GM19099 (cell line): ENCODE data around the gene KIF4A.

Experiments used
- POLR2A ChIP-seq: IDR thresholded peaks from 3 replicates; pipeline ENCODE4 v1.6.1; 2011; ENCODE audit warnings: low read depth; ENCODE audit not compliant: insufficient read length; ENCODE audit errors: extremely low read depth

KIF4A gene

GRCh38 chrX:70289793-70290770 lies at the start of gene KIF4A, which contains the start of gene PDZD11:
Gene KIF4A, plus strand, starts transcription at chrX:70290104. Its CDS starts 355 bp downstream, at chrX:70290459.
Gene PDZD11, minus strand, starts transcription at chrX:70289927. Its CDS starts 586 bp downstream, at chrX:70289341.
- TF ChIP-seq POLR2A: peak; percentile 86

GRCh38 chrX:70240751-70241150 lies 49.2 kb upstream of the KIF4A start:
- no peak for TF ChIP-seq POLR2A

GRCh38 chrX:70241501-70241900 lies 48.4 kb upstream of the KIF4A start:
- no peak for TF ChIP-seq POLR2A

- no peak for TF ChIP-seq POLR2A
Measured at GRCh38 chrX:70244881-70245280, 45.0 kb upstream of the KIF4A start.

- TF ChIP-seq POLR2A: no peak
Measured at GRCh38 chrX:70247252-70247651, 42.7 kb upstream of the KIF4A start.

GRCh38 chrX:70252491-70252890 lies 37.4 kb upstream of the KIF4A start:
- TF ChIP-seq POLR2A: no peak

GRCh38 chrX:70253377-70254062 lies 36.4 kb upstream of the KIF4A start:
- no peak for TF ChIP-seq POLR2A

GRCh38 chrX:70254063-70254400 lies 35.9 kb upstream of the KIF4A start:
- no peak for TF ChIP-seq POLR2A

GRCh38 chrX:70254909-70255308 lies 35.0 kb upstream of the KIF4A start:
- TF ChIP-seq POLR2A: no peak

- TF ChIP-seq POLR2A: no peak
Measured at GRCh38 chrX:70255452-70255851, 34.5 kb upstream of the KIF4A start.

- no peak for TF ChIP-seq POLR2A
Measured at GRCh38 chrX:70257423-70258288, 32.2 kb upstream of the KIF4A start.

- no peak for TF ChIP-seq POLR2A
Measured at GRCh38 chrX:70260104-70260503, 29.8 kb upstream of the KIF4A start, which contains the start of gene P2RY4. Gene P2RY4, minus strand, starts transcription at chrX:70260204. Its CDS starts 580 bp downstream, at chrX:70259624.

GRCh38 chrX:70262952-70263567 lies 26.8 kb upstream of the KIF4A start:
- TF ChIP-seq POLR2A: no peak

GRCh38 chrX:70264784-70265183 lies 25.1 kb upstream of the KIF4A start:
- no peak for TF ChIP-seq POLR2A

GRCh38 chrX:70268034-70268433 lies 21.9 kb upstream of the KIF4A start, which contains the start of gene ARR3:
Gene ARR3, plus strand, starts transcription at chrX:70268334. Its CDS starts 1,052 bp downstream, at chrX:70269386.
- no peak for TF ChIP-seq POLR2A

GRCh38 chrX:70279081-70279480 lies 10.8 kb upstream of the KIF4A start:
- TF ChIP-seq POLR2A: no peak
